ENCODE measurements around the gene DNAJC12.
"Not testable (repeated sequence)": the region's sequence is repeated elsewhere in the genome, so short reads cannot be mapped to it uniquely, and the experiment has no call there.

The DNAJC12 gene

GRCh38 chr10:67839951-67840350 lies 2.0 kb upstream of the DNAJC12 start:
- no peak for DNase-seq (ENCODE audit: low spot score)

GRCh38 chr10:67839511-67839910 lies 1.5 kb upstream of the DNAJC12 start:
- DNase-seq (ENCODE audit: low spot score): not testable (repeated sequence)

GRCh38 chr10:67836972-67837371 lies 1.0 kb downstream of the DNAJC12 start:
- DNase-seq (ENCODE audit: low spot score): no peak

- no peak for DNase-seq (ENCODE audit: low spot score)
Observed at GRCh38 chr10:67836488-67836887, 1.5 kb downstream of the DNAJC12 start.

- DNase-seq (ENCODE audit: low spot score): not testable (repeated sequence)
Observed at GRCh38 chr10:67835541-67836394, 2.2 kb downstream of the DNAJC12 start.

GRCh38 chr10:67834375-67834774 lies 3.6 kb downstream of the DNAJC12 start:
- no peak for DNase-seq (ENCODE audit: low spot score)

GRCh38 chr10:67827811-67828210 lies 10.2 kb downstream of the DNAJC12 start:
- no peak for DNase-seq (ENCODE audit: low spot score)

- no peak for DNase-seq (ENCODE audit: low spot score)
Observed at GRCh38 chr10:67819768-67820204, 18.2 kb downstream of the DNAJC12 start.

- DNase-seq (ENCODE audit: low spot score): no peak
Observed at GRCh38 chr10:67818323-67818722, 19.7 kb downstream of the DNAJC12 start.

- no peak for DNase-seq (ENCODE audit: low spot score)
Observed at GRCh38 chr10:67816719-67817118, 21.3 kb downstream of the DNAJC12 start.

- DNase-seq (ENCODE audit: low spot score): no peak
Observed at GRCh38 chr10:67815571-67816059, 22.4 kb downstream of the DNAJC12 start.

- no peak for DNase-seq (ENCODE audit: low spot score)
Observed at GRCh38 chr10:67812007-67812406, 26.0 kb downstream of the DNAJC12 start.

GRCh38 chr10:67809107-67809506 lies 28.9 kb downstream of the DNAJC12 start:
- no peak for DNase-seq (ENCODE audit: low spot score)

- DNase-seq (ENCODE audit: low spot score): no peak
Observed at GRCh38 chr10:67808704-67809103, 29.3 kb downstream of the DNAJC12 start.

GRCh38 chr10:67807855-67808456 lies 30.0 kb downstream of the DNAJC12 start:
- DNase-seq (ENCODE audit: low spot score): no peak

GRCh38 chr10:67804395-67804678 lies 33.7 kb downstream of the DNAJC12 start:
- no peak for DNase-seq (ENCODE audit: low spot score)

GRCh38 chr10:67803588-67804394 lies 34.2 kb downstream of the DNAJC12 start:
- DNase-seq (ENCODE audit: low spot score): no peak

GRCh38 chr10:67802767-67803538 lies 35.0 kb downstream of the DNAJC12 start:
- DNase-seq (ENCODE audit: low spot score): no peak

GRCh38 chr10:67801118-67801517 lies 36.9 kb downstream of the DNAJC12 start:
- DNase-seq (ENCODE audit: low spot score): no peak

GRCh38 chr10:67794909-67795460 lies 43.0 kb downstream of the DNAJC12 start:
- DNase-seq (ENCODE audit: low spot score): no peak

GRCh38 chr10:67794256-67794655 lies 43.7 kb downstream of the DNAJC12 start:
- DNase-seq (ENCODE audit: low spot score): no peak

- DNase-seq (ENCODE audit: low spot score): peak; percentile 36
Observed at GRCh38 chr10:67793313-67793712, 44.7 kb downstream of the DNAJC12 start.
